T-helper 1 cell treated with Interleukin-12 subunit alpha and Interleukin-12 subunit beta and Interleukin-4 antibody, amounts not matched to agents 30 ng/mL and 1 ng/mL, for 36 hours (primary cell): ENCODE measurements around the gene COPS6. TPM values are rescaled to one million over a fixed set of nuclear protein-coding genes. Genes with fewer than 3 reads are reported as not detected.

ENCODE experiments used
- intact Hi-C: fragments of 100-400 bp; cut with micrococcal nuclease; formaldehyde crosslinking; loops from one replicate; pipeline ENCODE4 v1.15.1; 2024
- total RNA-seq: library from RNA; stranded (reverse); gene quantifications from 2 replicates; pipeline ENCODE4 v1.2.3, GENCODE V29; 2022

COPS6 gene
- total RNA-seq, 1 donor from 2014 or later = 110 TPM

GRCh38 chr7:100079024-100079560 lies 9.7 kb upstream of the COPS6 start:
- intact Hi-C loops = no loop called here

- intact Hi-C loops = loop anchor here (1.0 to 10.0 kb wide), 10 partner anchors 20 to 674 kb away; partner anchors contain the start of genes AP4M1, BUD31, CNPY4 and GNB2
Measured at GRCh38 chr7:100080907-100081534, 7.7 kb upstream of the COPS6 start.

GRCh38 chr7:100081535-100082102 lies 7.2 kb upstream of the COPS6 start, which contains the start of gene ZNF3:
Gene ZNF3, minus strand, starts transcription at chr7:100081723. Its CDS starts 4,366 bp downstream, at chr7:100077357.
- intact Hi-C loops = loop anchor here (1.0 to 10.0 kb wide), 11 partner anchors 20 to 674 kb away; partner anchors contain the start of genes AP4M1, BUD31, CNPY4 and GNB2

GRCh38 chr7:100082978-100083377 lies 5.8 kb upstream of the COPS6 start:
- intact Hi-C loops = loop anchor here (1.0 to 10.0 kb wide), 3 partner anchors 43 to 676 kb away; partner anchors contain the start of genes BUD31, GNB2, MBLAC1 and PDAP1

DNA sequence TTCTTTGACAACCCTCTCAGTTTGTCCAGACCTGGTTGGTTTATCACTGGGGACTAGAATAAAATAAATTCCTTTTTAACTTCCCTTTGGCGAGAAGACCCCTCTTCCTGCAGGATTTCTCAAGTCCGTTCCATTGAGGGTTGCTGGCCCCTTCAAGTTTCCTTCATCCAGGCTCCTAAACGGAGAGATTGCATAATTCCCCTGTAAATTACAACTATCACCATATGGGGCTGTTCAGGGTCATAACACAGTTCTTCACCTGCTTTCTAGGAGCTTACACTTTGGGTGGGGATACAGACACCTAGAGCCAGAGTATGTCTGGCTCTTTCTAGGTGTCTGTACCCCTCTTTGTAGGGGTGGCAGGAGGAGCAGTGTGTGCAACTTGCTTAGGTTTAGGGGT lies 3.3 kb upstream of the COPS6 start:
- intact Hi-C loops = loop anchor here (10.0 kb wide), 1 partner anchor 589 kb away; the partner anchor contains the start of gene GNB2

DNA sequence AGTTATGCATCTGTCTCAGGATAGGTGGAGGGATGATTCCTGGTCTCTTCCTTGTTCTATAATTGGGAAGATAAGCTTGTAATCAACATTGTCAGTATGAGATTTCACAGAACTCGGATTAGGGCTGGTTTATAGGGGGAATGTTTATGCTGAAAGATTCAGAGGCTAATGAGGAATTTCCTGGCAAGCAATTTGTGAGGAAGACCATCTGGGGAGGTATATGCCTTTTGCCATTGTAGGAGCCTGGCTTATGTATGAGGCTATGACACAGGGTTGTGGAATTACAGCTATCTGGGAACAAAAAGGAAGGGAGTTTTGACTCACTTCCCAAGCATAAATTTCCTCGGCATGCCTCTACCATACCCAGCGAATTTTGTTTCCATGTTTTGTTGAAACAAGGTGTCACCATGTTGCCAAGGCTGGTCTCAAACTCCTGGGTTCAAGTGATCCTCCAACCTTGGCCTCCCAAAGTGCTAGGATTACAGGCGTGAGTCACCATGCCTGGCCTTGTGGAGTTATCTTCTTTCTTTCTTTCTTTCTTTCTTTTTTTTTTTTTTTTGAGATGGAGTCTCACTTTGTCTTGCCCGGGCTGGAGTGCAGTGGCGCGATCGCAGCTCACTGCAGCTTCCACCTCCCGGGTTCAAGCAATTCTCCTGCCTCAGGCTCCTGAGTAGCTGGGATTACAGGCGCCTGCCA lies 1.6 kb upstream of the COPS6 start:
- intact Hi-C loops = loop anchor here (10.0 kb wide), 1 partner anchor 588 kb away; the partner anchor contains the start of gene GNB2

DNA sequence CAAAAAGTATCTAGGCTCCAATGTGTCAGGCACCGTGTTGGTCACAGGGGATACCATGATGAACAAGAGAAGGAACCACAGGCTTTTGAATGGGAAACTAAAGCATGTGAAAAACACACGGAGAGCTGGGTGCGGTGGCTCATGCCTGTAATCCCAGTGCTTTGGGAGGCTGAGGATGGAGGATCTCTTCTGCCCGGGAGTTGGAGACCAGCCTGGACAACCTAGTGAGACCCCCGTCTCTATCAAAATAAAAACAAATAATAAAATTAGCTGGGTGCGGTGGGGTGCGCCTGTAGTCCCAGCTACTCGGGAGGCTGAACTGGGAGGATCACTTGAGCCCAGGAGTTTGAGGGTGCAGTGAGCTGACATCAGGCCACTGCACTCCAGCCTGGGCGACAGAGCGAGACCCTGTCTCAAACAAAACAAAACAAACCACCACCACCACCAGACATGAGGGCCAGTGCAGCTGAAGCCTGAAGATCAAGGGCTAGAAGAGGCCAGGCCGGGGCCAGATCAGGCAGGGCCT lies 611 bp upstream of the COPS6 start:
- intact Hi-C loops = loop anchor here (1.0 to 10.0 kb wide), 2 partner anchors 31 to 587 kb away; partner anchors contain the start of genes CNPY4, GNB2 and TAF6

- intact Hi-C loops = loop anchor here (1.0 to 10.0 kb wide), 2 partner anchors 11 to 585 kb away; partner anchors contain the start of gene GNB2
Measured at GRCh38 chr7:100089458-100090196, 858 bp downstream of the COPS6 start.

GRCh38 chr7:100090527-100091410 lies 2.0 kb downstream of the COPS6 start:
- intact Hi-C loops = no loop called here

GRCh38 chr7:100091411-100092181 lies 2.8 kb downstream of the COPS6 start:
- intact Hi-C loops = no loop called here

DNA sequence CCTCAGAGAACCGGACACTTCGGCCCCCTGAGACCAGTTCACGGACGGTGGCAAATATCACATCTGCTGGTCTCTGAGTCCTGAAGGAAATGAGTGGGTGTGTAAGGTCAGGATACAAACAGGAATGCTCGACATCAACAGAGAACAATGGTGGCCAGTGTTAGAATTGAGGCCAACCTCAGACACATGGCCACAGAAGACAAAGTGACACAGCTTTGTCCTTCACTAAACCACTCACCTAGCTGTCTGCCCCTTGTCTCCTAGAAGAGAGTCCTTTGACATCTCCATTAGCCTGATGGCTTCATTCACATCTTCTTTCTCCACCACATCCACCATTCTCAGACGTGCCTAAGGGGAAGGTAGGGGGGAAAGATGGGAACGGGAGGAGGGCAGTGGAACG lies 4.3 kb downstream of the COPS6 start:
- intact Hi-C loops = no loop called here

GRCh38 chr7:100093498-100093897 lies 4.7 kb downstream of the COPS6 start:
- intact Hi-C loops = no loop called here

GRCh38 chr7:100093925-100094486 lies 5.2 kb downstream of the COPS6 start:
- intact Hi-C loops = no loop called here

DNA sequence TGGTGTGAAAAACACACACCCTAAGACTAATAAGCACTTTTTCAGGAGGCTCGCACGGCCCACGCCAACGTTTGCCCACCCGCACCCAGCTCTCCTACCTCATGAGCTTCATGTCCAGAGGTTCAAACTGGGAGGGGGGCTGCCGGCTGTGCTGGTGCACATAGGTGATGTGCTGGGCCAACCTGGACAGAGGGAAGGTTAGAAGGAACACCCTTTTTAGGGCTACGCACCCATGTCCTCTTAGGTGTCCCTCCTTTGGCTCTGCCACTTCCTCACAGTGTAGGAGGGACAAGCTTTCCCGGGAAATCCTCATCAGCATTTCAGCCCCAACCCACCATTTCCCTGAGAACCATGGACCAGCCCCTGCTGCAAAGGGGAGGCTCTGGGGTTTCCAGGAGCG lies 6.5 kb downstream of the COPS6 start:
- intact Hi-C loops = no loop called here

DNA sequence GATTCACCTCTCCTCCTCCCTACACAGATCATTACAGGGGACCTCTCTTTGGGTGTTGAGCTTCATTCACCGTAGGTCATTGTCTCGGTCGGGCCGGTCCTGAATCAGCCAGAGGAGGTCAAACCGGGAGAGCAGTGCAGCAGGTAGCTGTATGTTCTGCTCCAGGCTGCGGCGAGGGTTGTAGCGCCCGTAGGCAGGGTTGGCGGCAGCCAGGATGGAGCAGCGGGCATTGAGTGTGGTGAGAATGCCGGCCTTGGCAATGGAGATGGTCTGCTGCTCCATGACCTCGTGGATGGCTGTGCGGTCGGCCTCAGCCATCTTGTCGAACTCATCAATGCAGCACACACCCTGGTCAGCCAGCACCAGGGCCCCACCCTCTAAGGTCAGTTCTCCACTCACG lies 6.9 kb downstream of the COPS6 start:
- intact Hi-C loops = no loop called here

GRCh38 chr7:100098913-100099312 lies 10.1 kb downstream of the COPS6 start:
- intact Hi-C loops = no loop called here

DNA sequence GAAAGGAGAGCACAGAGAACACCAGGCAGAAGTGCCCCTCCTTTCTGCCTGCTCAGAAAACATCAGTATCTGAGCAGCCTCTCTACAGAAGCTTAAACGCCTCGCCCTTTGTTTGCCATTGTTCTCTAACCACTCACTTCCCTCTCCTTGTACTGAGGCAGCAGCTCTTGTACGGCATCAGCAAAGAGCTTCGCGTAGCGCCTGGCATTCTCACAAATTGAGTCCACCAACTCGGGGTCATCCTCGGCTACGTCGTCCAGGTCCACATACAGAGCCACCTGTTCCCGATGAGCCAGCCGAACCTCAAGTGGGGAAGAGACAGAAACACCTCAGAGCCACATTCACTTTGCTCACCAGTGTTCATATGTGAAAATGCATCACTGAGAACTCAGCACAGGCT lies 10.7 kb downstream of the COPS6 start:
- intact Hi-C loops = no loop called here

GRCh38 chr7:100100420-100101015 lies 11.7 kb downstream of the COPS6 start:
- intact Hi-C loops = loop anchor here (1.0 to 5.0 kb wide), 12 partner anchors 11 to 752 kb away; partner anchors contain the start of genes CNPY4, FBXO24, LAMTOR4 and LRCH4
